ENCODE measurements around the gene PAQR7. TPM values are rescaled to one million over a fixed set of nuclear protein-coding genes. Genes with fewer than 3 reads are reported as not detected.

The PAQR7 gene
- total RNA-seq, 1 experiment from 2014 or later: 6.7 TPM

DNA sequence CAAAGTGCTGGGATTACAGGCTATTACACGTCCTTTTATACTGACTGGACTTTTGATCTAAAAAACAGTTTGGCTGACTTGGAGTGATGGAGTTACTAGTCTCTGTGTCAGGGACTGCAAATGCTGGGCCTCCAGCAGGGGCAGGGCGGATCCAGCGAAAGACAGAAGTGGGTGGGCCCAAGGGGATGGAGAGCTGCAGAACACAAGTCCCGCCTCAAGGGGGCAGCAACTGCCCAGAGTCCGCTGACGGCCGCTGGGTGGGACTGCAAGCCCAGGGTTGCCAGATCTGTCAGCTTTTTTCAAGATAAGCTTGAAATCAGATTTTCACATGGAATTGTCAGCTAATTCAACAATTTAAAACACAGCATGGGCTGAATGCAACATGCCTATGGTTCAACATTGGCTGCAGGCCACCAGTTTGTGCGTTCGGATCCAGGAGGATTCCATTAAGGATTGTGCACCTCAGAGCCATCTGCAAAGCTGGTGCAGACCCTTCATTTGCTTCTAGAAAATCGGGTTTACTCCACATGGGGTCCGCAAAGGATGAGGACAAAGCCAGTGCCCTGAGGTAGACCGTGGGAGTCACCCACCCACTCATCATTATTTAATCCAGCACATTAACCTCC lies 20.0 kb upstream of the PAQR7 start:
- H3K27ac Mint-ChIP-seq: peak overlapping the region; percentile 54
- no peak overlapping the region for H3K4me3 Mint-ChIP-seq
- peaks cover 23% of the 10 kb centered on the region for H3K36me3 Mint-ChIP-seq
- peak; percentile 94 for DNase-seq (ENCODE audit: low spot score)
- peaks cover 19% of the 10 kb centered on the region for H3K4me1 Mint-ChIP-seq
- peak; percentile 81 for ATAC-seq
- POLR2A ChIA-PET: interaction anchor here (0.6 to 1.4 kb wide), 3 partner anchors 12 to 102 kb away, joined by 3 to 7 read pairs (median 5); partner anchors contain the start of genes PAFAH2 and PAQR7
- H3K9me3 Mint-ChIP-seq: no peaks in the 10 kb centered on the region
- CTCF ChIA-PET: interaction anchor here (0.5 to 5.3 kb wide), 67 partner anchors 9 to 1034 kb away, joined by 3 to 112 read pairs (median 5); partner anchors contain the start of genes EXTL1, MTFR1L, PAFAH2 and PAQR7
- TF ChIP-seq, protein P1, sequence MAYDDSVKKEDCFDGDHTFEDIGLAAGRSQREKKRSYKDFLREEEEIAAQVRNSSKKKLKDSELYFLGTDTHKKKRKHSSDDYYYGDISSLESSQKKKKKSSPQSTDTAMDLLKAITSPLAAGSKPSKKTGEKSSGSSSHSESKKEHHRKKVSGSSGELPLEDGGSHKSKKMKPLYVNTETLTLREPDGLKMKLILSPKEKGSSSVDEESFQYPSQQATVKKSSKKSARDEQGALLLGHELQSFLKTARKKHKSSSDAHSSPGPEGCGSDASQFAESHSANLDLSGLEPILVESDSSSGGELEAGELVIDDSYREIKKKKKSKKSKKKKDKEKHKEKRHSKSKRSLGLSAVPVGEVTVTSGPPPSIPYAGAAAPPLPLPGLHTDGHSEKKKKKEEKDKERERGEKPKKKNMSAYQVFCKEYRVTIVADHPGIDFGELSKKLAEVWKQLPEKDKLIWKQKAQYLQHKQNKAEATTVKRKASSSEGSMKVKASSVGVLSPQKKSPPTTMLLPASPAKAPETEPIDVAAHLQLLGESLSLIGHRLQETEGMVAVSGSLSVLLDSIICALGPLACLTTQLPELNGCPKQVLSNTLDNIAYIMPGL (CRISPR knock-in tag; IDR thresholded peaks at IDR 0.05): no peak
- peak; percentile 56; the same call in 1 of the 2 replicates for TF ChIP-seq SP1 (CRISPR knock-in tag; conservative IDR thresholded peaks at IDR 0.05)
- TF ChIP-seq, protein P2, sequence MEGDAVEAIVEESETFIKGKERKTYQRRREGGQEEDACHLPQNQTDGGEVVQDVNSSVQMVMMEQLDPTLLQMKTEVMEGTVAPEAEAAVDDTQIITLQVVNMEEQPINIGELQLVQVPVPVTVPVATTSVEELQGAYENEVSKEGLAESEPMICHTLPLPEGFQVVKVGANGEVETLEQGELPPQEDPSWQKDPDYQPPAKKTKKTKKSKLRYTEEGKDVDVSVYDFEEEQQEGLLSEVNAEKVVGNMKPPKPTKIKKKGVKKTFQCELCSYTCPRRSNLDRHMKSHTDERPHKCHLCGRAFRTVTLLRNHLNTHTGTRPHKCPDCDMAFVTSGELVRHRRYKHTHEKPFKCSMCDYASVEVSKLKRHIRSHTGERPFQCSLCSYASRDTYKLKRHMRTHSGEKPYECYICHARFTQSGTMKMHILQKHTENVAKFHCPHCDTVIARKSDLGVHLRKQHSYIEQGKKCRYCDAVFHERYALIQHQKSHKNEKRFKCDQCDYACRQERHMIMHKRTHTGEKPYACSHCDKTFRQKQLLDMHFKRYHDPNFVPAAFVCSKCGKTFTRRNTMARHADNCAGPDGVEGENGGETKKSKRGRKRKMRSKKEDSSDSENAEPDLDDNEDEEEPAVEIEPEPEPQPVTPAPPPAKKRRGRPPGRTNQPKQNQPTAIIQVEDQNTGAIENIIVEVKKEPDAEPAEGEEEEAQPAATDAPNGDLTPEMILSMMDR (IDR thresholded peaks at IDR 0.05): peak; percentile 94
- TF ChIP-seq, protein P3, sequence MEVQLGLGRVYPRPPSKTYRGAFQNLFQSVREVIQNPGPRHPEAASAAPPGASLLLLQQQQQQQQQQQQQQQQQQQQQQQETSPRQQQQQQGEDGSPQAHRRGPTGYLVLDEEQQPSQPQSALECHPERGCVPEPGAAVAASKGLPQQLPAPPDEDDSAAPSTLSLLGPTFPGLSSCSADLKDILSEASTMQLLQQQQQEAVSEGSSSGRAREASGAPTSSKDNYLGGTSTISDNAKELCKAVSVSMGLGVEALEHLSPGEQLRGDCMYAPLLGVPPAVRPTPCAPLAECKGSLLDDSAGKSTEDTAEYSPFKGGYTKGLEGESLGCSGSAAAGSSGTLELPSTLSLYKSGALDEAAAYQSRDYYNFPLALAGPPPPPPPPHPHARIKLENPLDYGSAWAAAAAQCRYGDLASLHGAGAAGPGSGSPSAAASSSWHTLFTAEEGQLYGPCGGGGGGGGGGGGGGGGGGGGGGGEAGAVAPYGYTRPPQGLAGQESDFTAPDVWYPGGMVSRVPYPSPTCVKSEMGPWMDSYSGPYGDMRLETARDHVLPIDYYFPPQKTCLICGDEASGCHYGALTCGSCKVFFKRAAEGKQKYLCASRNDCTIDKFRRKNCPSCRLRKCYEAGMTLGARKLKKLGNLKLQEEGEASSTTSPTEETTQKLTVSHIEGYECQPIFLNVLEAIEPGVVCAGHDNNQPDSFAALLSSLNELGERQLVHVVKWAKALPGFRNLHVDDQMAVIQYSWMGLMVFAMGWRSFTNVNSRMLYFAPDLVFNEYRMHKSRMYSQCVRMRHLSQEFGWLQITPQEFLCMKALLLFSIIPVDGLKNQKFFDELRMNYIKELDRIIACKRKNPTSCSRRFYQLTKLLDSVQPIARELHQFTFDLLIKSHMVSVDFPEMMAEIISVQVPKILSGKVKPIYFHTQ (CRISPR knock-in tag; IDR thresholded peaks at IDR 0.05): 0 out of 2 replicates have a peak, but pooled peaks have one; percentile 16
- H3K27me3 Mint-ChIP-seq (ENCODE audit: low read depth): no peaks in the 10 kb centered on the region

DNA sequence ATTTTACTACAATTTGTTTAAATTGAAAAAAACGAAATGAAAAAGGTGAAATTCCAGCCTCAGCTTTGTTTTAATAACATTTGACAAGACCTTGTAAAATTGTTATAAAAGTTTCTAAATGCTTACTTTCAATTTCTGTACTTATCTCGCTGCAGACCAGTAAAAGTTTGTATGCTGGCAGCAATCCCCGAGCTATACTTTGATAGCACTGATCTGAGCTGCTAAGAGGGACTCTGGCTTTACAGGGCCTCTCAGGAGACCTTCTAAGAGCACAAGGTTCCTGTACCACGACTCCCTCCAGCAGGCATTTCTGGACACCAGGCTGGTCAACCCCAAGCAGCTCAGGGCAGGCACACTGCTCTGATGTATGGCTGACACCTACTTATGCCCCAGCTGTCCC lies 17.6 kb upstream of the PAQR7 start:
- Mint-ChIP-seq H3K9me3 (no peaks in the 10 kb centered on the region), H3K27ac (no peak overlapping the region), H3K36me3 (no peaks in the 10 kb centered on the region; the same call in 1 of the 2 replicates), H3K4me3 (no peak overlapping the region), H3K27me3 (ENCODE audit: low read depth) (no peaks in the 10 kb centered on the region), H3K4me1 (peaks cover 30% of the 10 kb centered on the region)
- DNase-seq (ENCODE audit: low spot score) (no peak), ATAC-seq (no peak)
- ChIA-PET CTCF (interaction anchor here (1.3 to 2.5 kb wide), 7 partner anchors 18 to 118 kb away, joined by 3 to 10 read pairs (median 4); partner anchors contain the start of gene PAQR7), POLR2A (interaction anchor here (1.1 to 1.7 kb wide), 2 partner anchors 18 to 118 kb away, joined by 3 to 16 read pairs; partner anchors contain the start of gene PAQR7)
- TF ChIP-seq PRRX2 (CRISPR knock-in tag; IDR thresholded peaks at IDR 0.05) (no peak), GABPB1 (CRISPR knock-in tag; IDR thresholded peaks at IDR 0.05) (no peak), NR2C2 (CRISPR knock-in tag; IDR thresholded peaks at IDR 0.05) (no peak), JUN (CRISPR knock-in tag; IDR thresholded peaks at IDR 0.05) (no peak), HMGA2 (CRISPR knock-in tag; IDR thresholded peaks at IDR 0.05) (no peak), TEAD4 (CRISPR knock-in tag; IDR thresholded peaks at IDR 0.05) (no peak)
- TF ChIP-seq, protein P4, sequence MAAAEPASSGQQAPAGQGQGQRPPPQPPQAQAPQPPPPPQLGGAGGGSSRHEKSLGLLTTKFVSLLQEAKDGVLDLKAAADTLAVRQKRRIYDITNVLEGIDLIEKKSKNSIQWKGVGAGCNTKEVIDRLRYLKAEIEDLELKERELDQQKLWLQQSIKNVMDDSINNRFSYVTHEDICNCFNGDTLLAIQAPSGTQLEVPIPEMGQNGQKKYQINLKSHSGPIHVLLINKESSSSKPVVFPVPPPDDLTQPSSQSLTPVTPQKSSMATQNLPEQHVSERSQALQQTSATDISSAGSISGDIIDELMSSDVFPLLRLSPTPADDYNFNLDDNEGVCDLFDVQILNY (CRISPR knock-in tag; IDR thresholded peaks at IDR 0.05): no peak
- TF ChIP-seq, protein P2 (IDR thresholded peaks at IDR 0.05): no peak
- TF ChIP-seq, protein P5, sequence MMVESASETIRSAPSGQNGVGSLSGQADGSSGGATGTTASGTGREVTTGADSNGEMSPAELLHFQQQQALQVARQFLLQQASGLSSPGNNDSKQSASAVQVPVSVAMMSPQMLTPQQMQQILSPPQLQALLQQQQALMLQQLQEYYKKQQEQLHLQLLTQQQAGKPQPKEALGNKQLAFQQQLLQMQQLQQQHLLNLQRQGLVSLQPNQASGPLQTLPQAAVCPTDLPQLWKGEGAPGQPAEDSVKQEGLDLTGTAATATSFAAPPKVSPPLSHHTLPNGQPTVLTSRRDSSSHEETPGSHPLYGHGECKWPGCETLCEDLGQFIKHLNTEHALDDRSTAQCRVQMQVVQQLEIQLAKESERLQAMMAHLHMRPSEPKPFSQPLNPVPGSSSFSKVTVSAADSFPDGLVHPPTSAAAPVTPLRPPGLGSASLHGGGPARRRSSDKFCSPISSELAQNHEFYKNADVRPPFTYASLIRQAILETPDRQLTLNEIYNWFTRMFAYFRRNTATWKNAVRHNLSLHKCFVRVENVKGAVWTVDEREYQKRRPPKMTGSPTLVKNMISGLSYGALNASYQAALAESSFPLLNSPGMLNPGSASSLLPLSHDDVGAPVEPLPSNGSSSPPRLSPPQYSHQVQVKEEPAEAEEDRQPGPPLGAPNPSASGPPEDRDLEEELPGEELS (CRISPR knock-in tag; IDR thresholded peaks at IDR 0.05): no peak
- TF ChIP-seq, protein P6, sequence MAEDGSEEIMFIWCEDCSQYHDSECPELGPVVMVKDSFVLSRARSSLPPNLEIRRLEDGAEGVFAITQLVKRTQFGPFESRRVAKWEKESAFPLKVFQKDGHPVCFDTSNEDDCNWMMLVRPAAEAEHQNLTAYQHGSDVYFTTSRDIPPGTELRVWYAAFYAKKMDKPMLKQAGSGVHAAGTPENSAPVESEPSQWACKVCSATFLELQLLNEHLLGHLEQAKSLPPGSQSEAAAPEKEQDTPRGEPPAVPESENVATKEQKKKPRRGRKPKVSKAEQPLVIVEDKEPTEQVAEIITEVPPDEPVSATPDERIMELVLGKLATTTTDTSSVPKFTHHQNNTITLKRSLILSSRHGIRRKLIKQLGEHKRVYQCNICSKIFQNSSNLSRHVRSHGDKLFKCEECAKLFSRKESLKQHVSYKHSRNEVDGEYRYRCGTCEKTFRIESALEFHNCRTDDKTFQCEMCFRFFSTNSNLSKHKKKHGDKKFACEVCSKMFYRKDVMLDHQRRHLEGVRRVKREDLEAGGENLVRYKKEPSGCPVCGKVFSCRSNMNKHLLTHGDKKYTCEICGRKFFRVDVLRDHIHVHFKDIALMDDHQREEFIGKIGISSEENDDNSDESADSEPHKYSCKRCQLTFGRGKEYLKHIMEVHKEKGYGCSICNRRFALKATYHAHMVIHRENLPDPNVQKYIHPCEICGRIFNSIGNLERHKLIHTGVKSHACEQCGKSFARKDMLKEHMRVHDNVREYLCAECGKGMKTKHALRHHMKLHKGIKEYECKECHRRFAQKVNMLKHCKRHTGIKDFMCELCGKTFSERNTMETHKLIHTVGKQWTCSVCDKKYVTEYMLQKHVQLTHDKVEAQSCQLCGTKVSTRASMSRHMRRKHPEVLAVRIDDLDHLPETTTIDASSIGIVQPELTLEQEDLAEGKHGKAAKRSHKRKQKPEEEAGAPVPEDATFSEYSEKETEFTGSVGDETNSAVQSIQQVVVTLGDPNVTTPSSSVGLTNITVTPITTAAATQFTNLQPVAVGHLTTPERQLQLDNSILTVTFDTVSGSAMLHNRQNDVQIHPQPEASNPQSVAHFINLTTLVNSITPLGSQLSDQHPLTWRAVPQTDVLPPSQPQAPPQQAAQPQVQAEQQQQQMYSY (CRISPR knock-in tag; IDR thresholded peaks at IDR 0.05): no peak
- TF ChIP-seq, protein P7, sequence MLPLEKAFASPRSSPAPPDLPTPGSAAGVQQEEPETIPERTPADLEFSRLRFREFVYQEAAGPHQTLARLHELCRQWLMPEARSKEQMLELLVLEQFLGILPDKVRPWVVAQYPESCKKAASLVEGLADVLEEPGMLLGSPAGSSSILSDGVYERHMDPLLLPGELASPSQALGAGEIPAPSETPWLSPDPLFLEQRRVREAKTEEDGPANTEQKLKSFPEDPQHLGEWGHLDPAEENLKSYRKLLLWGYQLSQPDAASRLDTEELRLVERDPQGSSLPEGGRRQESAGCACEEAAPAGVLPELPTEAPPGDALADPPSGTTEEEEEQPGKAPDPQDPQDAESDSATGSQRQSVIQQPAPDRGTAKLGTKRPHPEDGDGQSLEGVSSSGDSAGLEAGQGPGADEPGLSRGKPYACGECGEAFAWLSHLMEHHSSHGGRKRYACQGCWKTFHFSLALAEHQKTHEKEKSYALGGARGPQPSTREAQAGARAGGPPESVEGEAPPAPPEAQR (CRISPR knock-in tag; IDR thresholded peaks at IDR 0.05): no peak

All from WTC11 (cell line).